Body of pancreas (tissue), 4 donors: ENCODE data around the gene LAMA2.

ENCODE experiments used
- POLR2A ChIP-seq, 3 donors: fragments of 450-650 bp; IDR thresholded peaks; one replicate each; pipeline ENCODE4 v1.6.1; 2016; ENCODE audit warnings: antibody characterized with exemption in 3 of 3, mild to moderate bottlenecking in 2 of 3
- TF ChIP-seq, protein P1 (sequence below), 7 experiments: fragments of 450-650 bp in 4 of 7; fragments of 200-600 bp in 3 of 7; sonication (generic) in 3 of 7; IDR thresholded peaks; one replicate each; pipeline ENCODE4 v1.5.1; 2016 to 2019; ENCODE audit warnings: antibody characterized with exemption in 7 of 7

DNA sequence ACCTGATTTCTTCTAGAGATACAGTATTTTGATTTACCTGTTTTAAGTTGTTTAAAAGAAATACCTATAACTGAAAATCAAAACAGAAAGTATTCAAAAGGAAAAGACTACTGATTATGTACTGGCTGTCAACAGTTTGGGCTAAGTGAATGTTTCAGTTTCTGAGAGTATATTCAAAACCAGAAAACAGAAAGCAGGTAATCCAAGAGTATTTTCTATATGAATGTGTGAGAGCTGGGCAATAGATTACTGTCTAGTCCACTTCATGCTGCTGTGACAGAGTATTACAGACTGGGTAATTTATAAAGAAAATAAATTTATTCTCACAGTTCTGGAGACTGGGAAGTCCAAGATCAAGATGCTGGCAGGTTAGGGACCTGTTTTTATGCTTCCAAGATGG, 566.0 kb downstream of the LAMA2 start:
- TF ChIP-seq, protein P1, sequence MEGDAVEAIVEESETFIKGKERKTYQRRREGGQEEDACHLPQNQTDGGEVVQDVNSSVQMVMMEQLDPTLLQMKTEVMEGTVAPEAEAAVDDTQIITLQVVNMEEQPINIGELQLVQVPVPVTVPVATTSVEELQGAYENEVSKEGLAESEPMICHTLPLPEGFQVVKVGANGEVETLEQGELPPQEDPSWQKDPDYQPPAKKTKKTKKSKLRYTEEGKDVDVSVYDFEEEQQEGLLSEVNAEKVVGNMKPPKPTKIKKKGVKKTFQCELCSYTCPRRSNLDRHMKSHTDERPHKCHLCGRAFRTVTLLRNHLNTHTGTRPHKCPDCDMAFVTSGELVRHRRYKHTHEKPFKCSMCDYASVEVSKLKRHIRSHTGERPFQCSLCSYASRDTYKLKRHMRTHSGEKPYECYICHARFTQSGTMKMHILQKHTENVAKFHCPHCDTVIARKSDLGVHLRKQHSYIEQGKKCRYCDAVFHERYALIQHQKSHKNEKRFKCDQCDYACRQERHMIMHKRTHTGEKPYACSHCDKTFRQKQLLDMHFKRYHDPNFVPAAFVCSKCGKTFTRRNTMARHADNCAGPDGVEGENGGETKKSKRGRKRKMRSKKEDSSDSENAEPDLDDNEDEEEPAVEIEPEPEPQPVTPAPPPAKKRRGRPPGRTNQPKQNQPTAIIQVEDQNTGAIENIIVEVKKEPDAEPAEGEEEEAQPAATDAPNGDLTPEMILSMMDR (IDR thresholded peaks at IDR 0.05): no peak
- TF ChIP-seq POLR2A (IDR thresholded peaks at IDR 0.05): no peak
